HepG2 (cell line): ENCODE measurements around the gene PSMC3IP. TPM values are rescaled to one million over a fixed set of nuclear protein-coding genes. Genes with fewer than 3 reads are reported as not detected.
A peak's percentile ranks its signal among the peaks of the same experiment; 100 is the strongest.

Experiments used
- CREBL2 ChIP-seq: sonication (generic); formaldehyde crosslinking; IDR thresholded peaks from 2 replicates; pipeline ENCODE4 v1.8.1; 2023; ENCODE audit warnings: missing genetic modification reagents, mild to moderate bottlenecking, borderline replicate concordance
- HNF4A ChIP-seq: sonication (generic); formaldehyde crosslinking; IDR thresholded peaks from 2 replicates; pipeline ENCODE4 v1.4.0; 2020; ENCODE audit warnings: missing genetic modification reagents
- MED1 ChIP-seq: sonication (generic); formaldehyde crosslinking; IDR thresholded peaks from 2 replicates; pipeline ENCODE4 v1.4.0; 2020; ENCODE audit warnings: missing genetic modification reagents
- MED8 ChIP-seq: sonication (generic); formaldehyde crosslinking; IDR thresholded peaks from 2 replicates; pipeline ENCODE4 v1.8.1; 2023; ENCODE audit warnings: mild to moderate bottlenecking, missing genetic modification reagents; ENCODE audit not compliant: insufficient replicate concordance
- MYPOP ChIP-seq: sonication (generic); formaldehyde crosslinking; IDR thresholded peaks from 2 replicates; pipeline ENCODE4 v1.8.1; 2023; ENCODE audit warnings: mild to moderate bottlenecking, moderate library complexity, missing genetic modification reagents
- POGK ChIP-seq: sonication (generic); formaldehyde crosslinking; conservative IDR thresholded peaks from 2 replicates; pipeline ENCODE4 v1.8.0; 2022; ENCODE audit warnings: mild to moderate bottlenecking, moderate library complexity, missing genetic modification reagents
- REL ChIP-seq: sonication (generic); formaldehyde crosslinking; conservative IDR thresholded peaks from 2 replicates; pipeline ENCODE4 v1.8.0; 2022; ENCODE audit warnings: mild to moderate bottlenecking, missing genetic modification reagents, moderate library complexity
- SYNCRIP ChIP-seq: fragments of 200-400 bp; formaldehyde crosslinking; IDR thresholded peaks from 2 replicates; pipeline ENCODE4 v1.6.1; 2018; ENCODE audit warnings: mild to moderate bottlenecking, low read depth, low read length; ENCODE audit not compliant: insufficient read depth
- THRA ChIP-seq: sonication (generic); formaldehyde crosslinking; IDR thresholded peaks from 2 replicates; pipeline ENCODE4 v1.4.0; 2020; ENCODE audit warnings: missing genetic modification reagents, borderline replicate concordance
- ZBTB43 ChIP-seq: sonication (generic); formaldehyde crosslinking; conservative IDR thresholded peaks from 2 replicates; pipeline ENCODE4 v1.4.0; 2020; ENCODE audit warnings: missing genetic modification reagents
- ZNF574 ChIP-seq: sonication (generic); formaldehyde crosslinking; IDR thresholded peaks from 2 replicates; pipeline ENCODE4 v1.4.0; 2020; ENCODE audit warnings: missing genetic modification reagents
- ZNF646 ChIP-seq: sonication (generic); formaldehyde crosslinking; IDR thresholded peaks from 2 replicates; pipeline ENCODE4 v1.9.0; 2021; ENCODE audit warnings: mild to moderate bottlenecking, missing genetic modification reagents
- polyA plus RNA-seq, 8 experiments: library from polyadenylated mRNA; depleted of rRNA in 3 of 8; stranded (reverse) in 7 of 8; unstranded in 1 of 8; fragments of >200 nt; fragmentation: Illumina TruSeq in 4 of 8; extraction: Trizol in 4 of 8; gene quantifications; 2 replicates each; pipeline versions ENCODE4 v1.2.1 to v1.2.3, GENCODE V29; 2011 to 2016; ENCODE audit warnings: low read depth in 4 of 8, missing spikeins in 1 of 8, mixed read lengths in 1 of 8; ENCODE audit not compliant: insufficient read depth in 1 of 8
- total RNA-seq, 5 experiments: library from RNA; depleted of rRNA; stranded (reverse); fragments of >200 nt; fragmentation: Illumina TruSeq; extraction: Trizol; gene quantifications; 2 replicates each; pipeline ENCODE4 v1.2.3, GENCODE V29; 2016; ENCODE audit warnings: low read depth in 1 of 5

The PSMC3IP gene
- total and polyA plus RNA-seq, 2 of the 13 experiments (the other 11 are each of a cell fraction or from before 2014, with no cell fraction given): 6.5 to 22.4 TPM

- TF ChIP-seq ZBTB43 (CRISPR knock-in tag) (peak; percentile 81; the same call in 1 of the 2 replicates), SYNCRIP (no peak), ZNF646 (CRISPR knock-in tag) (no peak), MED1 (CRISPR knock-in tag) (peak; percentile 94), ZNF574 (CRISPR knock-in tag) (peak; percentile 80), MED8 (CRISPR knock-in tag) (peak; percentile 62), CREBL2 (0 out of 2 replicates have a peak, but pooled peaks have one; percentile 38), REL (CRISPR knock-in tag) (no peak), POGK (0 out of 2 replicates have a peak, but pooled peaks have one; percentile 20), HNF4A (peak; percentile 95), MYPOP (peak; percentile 65; the same call in 1 of the 2 replicates), THRA (peak; percentile 97)
Observed at GRCh38 chr17:42530952-42531454, 46.5 kb downstream of the PSMC3IP start (continued).
